GM15510 (cell line): ENCODE measurements around the gene LAMTOR2.
A peak's percentile ranks its signal among the peaks of the same experiment; 100 is the strongest.

Experiments
- POLR2A ChIP-seq: IDR thresholded peaks from 3 replicates; pipeline ENCODE4 v1.6.1; 2011; ENCODE audit warnings: borderline replicate concordance; ENCODE audit not compliant: insufficient read length; ENCODE audit errors: extremely low read depth

Gene LAMTOR2

DNA sequence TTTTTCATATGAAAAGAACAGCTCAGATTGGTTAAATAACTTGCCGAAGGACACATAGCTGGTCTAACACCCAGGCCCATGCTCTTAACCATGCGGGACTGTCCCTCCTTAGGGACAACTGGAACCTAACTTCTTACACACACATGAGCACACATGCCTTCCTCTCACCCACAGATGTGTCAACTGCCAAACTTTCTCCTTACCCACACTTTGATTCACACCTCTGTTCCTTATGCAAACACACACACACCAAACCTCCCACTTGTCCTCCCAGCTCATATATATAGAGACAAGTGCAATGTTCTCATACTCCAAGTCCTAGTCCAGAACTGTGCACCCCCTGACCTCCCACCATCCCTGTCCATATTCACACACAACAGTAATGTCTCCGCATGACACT, 10.6 kb downstream of the LAMTOR2 start:
- no peak for TF ChIP-seq POLR2A

DNA sequence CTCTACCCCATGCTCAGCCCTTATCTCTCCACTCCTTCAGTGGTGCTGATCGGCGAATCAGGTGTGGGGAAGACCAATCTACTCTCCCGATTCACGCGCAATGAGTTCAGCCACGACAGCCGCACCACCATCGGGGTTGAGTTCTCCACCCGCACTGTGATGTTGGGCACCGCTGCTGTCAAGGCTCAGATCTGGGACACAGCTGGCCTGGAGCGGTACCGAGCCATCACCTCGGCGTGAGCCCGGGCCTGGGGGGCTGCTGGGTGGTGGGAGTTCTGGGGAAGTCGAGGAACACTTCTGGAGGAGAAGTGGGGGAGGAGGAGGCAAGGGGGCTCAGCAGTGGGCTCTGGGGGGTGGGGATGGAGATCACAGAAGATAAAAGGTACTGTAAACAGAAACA, 11.3 kb downstream of the LAMTOR2 start:
- TF ChIP-seq POLR2A = no peak

- no peak for TF ChIP-seq POLR2A
Observed at GRCh38 chr1:156067262-156067661, 12.7 kb downstream of the LAMTOR2 start.

DNA sequence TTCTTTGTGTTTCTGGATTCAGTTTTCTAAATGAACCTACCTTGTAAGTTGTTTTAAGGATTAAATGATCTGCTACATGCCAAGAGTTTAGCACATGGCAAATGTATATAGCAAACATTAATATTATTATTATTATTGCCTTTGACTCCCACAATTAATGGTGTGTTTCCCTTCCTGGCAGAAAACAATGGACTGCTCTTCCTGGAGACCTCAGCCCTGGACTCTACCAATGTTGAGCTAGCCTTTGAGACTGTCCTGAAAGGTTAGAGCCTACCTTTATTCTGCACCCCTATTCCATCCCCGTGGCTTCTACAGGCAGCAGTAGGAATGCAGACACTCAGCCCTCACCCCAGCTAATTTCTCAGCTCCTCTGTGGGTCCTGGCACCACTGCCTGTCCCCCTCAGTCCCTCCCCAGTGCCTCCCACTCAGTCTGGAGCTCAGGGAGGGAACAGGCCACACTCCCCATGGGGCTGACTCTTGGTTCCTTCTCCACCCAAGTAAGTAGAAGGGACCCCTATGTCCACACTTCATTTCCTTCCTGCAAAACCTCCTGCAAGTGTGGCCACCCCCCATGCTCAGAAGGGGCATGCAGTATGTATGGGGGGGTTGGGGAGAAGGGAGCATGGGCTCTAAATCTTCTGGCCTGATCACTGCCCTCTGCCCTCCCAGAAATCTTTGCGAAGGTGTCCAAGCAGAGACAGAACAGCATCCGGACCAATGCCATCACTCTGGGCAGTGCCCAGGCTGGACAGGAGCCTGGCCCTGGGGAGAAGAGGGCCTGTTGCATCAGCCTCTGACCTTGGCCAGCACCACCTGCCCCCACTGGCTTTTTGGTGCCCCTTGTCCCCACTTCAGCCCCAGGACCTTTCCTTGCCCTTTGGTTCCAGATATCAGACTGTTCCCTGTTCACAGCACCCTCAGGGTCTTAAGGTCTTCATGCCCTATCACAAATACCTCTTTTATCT, 15.2 kb downstream of the LAMTOR2 start:
- TF ChIP-seq POLR2A = no peak

DNA sequence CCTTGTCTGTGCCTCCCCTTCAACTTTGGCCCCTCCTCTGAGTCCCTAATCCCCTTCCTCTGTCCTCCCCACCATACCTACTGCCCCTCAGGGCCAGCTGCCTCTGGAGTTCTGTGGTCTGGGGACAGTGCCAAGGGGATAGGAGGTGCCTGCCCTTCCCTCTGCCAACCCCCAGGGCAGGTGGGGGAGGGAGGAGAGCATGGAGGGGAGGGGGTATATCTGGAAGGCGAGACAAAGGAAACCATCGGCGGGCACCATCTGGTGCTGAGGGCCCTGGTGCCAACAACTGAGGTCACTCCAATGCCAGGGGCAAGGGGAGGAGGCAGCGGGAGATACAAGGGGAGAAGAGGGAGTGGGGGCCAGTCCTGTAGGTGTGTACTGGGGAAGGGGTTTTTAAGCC, 16.0 kb downstream of the LAMTOR2 start:
- TF ChIP-seq POLR2A = no peak

GRCh38 chr1:156072251-156072650, 17.7 kb downstream of the LAMTOR2 start:
- no peak for TF ChIP-seq POLR2A

DNA sequence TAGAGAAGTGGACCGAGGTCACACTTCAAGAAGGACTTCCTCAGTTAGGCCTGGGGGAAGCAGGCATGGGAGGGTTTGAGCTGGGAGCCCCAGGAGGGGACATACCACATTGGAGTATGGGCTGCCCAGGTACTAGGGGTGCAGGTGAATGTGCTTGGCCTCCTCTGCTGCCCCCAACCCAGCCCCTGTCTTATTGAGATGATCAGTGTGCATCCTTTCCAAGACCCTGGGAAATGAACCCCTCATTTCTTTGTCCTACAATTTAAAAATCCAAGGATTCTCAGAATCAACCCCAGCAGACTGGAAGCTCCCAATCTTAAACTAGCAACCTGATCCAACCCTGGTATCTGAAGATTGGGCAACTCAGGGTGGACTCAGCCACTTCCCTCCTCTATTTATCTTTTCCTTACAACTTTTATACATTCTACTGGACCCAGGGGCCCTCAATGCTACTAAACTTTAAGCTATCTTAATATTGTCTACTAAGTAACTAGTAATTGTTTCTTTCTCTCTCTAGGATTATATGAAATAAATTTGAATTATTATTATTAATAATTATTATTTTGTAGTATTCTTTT, 18.6 kb downstream of the LAMTOR2 start:
- no peak for TF ChIP-seq POLR2A

GRCh38 chr1:156073740-156074139, 19.2 kb downstream of the LAMTOR2 start:
- TF ChIP-seq POLR2A = no peak

- no peak for TF ChIP-seq POLR2A
Observed at GRCh38 chr1:156074661-156075060, 20.1 kb downstream of the LAMTOR2 start.

GRCh38 chr1:156075162-156075561, 20.6 kb downstream of the LAMTOR2 start:
- no peak for TF ChIP-seq POLR2A

- no peak for TF ChIP-seq POLR2A
Observed at GRCh38 chr1:156075775-156076204, 21.2 kb downstream of the LAMTOR2 start.

GRCh38 chr1:156076609-156077429, 22.2 kb downstream of the LAMTOR2 start:
- TF ChIP-seq POLR2A = peak; percentile 80

- TF ChIP-seq POLR2A = no peak
Observed at GRCh38 chr1:156077430-156077760, 22.8 kb downstream of the LAMTOR2 start.

DNA sequence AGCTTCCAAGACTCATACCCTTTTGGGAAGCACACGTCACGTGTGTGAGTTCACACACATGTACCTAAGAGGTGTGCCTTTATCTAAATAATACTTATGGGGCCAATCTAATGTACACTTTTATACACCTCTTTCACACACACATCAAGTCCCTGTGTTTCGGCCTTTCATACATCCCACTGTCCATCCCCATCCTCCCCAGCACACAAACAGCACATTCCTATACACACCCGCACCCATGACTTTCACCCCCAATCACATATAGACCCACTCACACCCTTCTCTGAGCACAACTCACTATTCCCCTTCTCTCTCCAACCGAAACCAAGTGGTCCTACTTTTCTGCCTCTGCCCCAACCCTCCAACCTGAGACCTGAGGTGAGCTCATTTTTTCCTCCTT, 24.1 kb downstream of the LAMTOR2 start:
- TF ChIP-seq POLR2A = no peak

DNA sequence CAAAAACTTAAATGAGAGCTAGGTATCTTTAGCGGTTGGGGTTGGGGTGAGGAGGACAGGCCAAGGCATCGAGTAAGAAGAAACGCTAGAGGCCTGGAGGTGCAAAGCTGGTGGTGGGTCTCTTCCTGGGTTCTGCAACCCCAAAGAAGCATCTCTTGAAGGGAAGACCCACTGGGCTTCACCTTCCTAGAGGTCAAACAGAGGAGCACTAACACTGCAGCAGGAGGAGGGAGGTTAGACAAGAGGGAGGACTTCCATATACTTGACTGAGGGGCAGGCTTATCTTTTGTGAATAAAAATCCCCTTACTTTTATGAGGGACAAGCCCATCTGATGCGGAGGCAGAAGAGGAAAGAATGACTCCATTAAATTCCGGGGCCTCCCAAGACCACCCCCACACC, 25.2 kb downstream of the LAMTOR2 start:
- no peak for TF ChIP-seq POLR2A
